Kidney epithelial cell (primary cell): Measurements from ENCODE around the gene CNBP. TPM values are rescaled to one million over a fixed set of nuclear protein-coding genes. Genes with fewer than 3 reads are reported as not detected.
A peak's percentile ranks its signal among the peaks of the same experiment; 100 is the strongest.

Experiments used
- DNase-seq: peaks from one replicate; pipeline ENCODE4 v3.0.0-alpha.2; 2010; ENCODE audit warnings: low read depth
- H3K27me3 ChIP-seq: 2 replicates; pipeline ENCODE4 v1.6.0; 2011; ENCODE audit warnings: low read length; ENCODE audit not compliant: control insufficient read depth, insufficient read depth
- H3K36me3 ChIP-seq: 2 replicates; pipeline ENCODE4 v1.5.1; 2011; ENCODE audit warnings: low read length; ENCODE audit not compliant: control insufficient read depth, insufficient read depth
- H3K4me3 ChIP-seq: 2 replicates; pipeline ENCODE4 v1.5.1; 2011; ENCODE audit warnings: low read depth, mild to moderate bottlenecking, control low read depth, low read length
- total RNA-seq: library from RNA; depleted of rRNA; stranded (reverse); fragments of >200 nt; gene quantifications from 2 replicates; pipeline ENCODE4 v1.2.3, GENCODE V29; 2015
- TF ChIP-seq, protein P1 (sequence below): IDR thresholded peaks from 2 replicates; pipeline ENCODE4 v1.5.1; 2011; ENCODE audit warnings: mild to moderate bottlenecking, moderate library complexity, low read length, control low read depth, inconsistent platforms; ENCODE audit not compliant: insufficient read depth, poor library complexity, severe bottlenecking

Gene CNBP
- total RNA-seq, 1 donor from 2014 or later: 271 TPM

DNA sequence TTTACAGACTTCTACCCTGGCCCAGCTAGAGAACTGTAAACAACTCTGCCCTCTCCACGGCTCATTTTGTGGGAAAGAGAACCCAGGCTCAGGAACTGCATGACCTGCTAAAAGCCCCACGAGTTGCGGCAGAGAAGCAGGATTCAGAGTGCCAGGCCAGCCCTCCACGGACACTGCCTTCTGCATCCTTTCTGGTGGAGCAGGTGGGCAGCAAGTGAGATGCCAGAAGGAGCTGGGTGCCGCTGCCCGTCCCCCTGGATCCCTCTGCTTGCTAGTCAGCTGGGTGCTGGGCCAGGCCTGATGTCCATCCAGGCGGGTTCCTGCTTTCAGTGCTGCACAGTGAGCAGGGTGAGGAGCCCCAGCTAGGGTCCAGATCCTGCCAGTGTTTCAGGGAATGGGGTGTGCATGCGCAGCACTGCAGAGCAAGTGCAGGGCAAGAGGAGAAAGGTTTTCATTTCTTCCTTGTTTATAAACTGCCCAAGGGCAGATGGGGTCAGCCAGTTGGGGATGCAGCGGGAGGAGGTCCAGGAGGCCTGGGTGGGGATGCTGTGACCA is 56.9 kb downstream of the CNBP start:
- TF ChIP-seq, protein P1, sequence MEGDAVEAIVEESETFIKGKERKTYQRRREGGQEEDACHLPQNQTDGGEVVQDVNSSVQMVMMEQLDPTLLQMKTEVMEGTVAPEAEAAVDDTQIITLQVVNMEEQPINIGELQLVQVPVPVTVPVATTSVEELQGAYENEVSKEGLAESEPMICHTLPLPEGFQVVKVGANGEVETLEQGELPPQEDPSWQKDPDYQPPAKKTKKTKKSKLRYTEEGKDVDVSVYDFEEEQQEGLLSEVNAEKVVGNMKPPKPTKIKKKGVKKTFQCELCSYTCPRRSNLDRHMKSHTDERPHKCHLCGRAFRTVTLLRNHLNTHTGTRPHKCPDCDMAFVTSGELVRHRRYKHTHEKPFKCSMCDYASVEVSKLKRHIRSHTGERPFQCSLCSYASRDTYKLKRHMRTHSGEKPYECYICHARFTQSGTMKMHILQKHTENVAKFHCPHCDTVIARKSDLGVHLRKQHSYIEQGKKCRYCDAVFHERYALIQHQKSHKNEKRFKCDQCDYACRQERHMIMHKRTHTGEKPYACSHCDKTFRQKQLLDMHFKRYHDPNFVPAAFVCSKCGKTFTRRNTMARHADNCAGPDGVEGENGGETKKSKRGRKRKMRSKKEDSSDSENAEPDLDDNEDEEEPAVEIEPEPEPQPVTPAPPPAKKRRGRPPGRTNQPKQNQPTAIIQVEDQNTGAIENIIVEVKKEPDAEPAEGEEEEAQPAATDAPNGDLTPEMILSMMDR: no peak
- H3K27me3 ChIP-seq: no peaks in the 10 kb centered on the region
- no peak for DNase-seq
- no peaks in the 10 kb centered on the region for H3K36me3 ChIP-seq
- H3K4me3 ChIP-seq: no peak overlapping the region

DNA sequence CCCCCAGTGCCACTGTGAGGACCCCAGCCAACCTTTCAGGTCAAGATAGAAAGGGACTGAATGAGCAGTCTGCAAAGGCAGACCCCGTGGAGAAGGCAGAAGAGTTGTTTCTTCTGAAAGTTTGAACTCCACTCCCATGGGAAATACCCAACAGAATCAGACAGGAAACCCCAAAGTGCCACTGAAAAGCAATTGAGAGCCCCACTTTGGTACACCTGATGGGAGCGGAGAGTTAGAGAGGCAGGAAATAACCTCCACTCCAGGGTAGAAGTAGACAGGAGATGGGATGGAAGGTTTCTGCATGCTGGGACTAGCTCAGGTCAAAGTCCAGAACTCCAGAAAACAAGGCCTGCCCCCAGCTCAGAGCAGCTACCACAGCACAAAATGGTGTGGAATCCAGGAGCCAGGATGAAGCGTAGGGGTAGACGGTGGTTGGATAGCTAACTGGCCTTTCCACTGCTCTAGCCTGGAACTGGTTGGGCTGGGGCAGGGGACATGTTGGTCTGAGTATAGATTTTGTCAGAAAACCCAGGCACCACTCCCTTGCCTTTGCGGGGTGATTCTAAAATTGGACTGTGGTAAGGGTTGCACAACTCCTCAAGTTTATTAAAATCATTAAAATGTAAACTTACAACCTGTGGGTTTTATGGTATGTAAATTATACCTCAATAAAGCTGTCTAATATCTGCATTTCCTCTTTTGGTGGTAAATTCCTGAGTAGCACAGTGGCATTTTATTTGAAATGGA is 60.2 kb downstream of the CNBP start:
- Histone ChIP-seq H3K27me3 (no peaks in the 10 kb centered on the region), H3K36me3 (no peaks in the 10 kb centered on the region), H3K4me3 (no peak overlapping the region)
- TF ChIP-seq, protein P1: no peak
- DNase-seq: no peak

DNA sequence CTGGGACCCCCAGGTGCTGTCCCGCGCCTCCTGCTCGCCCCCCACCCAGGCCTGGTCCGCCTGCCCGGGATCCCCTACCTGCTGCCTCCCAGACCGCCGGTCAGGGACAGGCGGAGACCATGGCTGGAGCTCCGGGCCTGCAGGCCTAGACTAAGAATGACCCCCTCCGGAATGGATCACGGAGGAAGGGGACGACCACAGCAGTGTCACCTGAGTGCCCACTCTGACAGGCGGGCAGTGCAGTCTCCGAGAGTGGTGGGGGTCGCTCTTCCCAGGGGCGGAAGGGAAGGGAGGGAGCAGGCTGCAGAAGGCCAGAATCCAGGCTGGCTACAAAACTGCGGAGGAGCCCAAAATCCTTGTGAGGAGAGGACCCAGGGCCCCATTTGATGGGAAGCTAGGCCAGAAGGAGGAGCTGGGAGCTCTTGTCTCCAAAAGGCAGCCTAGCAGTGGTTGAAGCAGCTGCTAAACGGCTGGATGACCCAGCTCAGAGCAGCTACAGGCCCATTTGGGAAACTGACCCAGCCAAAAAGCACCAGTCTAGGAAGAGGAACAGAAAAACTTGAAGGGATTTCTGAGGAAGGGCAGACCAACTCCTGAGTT is 61.2 kb downstream of the CNBP start:
- no peak for DNase-seq

DNA sequence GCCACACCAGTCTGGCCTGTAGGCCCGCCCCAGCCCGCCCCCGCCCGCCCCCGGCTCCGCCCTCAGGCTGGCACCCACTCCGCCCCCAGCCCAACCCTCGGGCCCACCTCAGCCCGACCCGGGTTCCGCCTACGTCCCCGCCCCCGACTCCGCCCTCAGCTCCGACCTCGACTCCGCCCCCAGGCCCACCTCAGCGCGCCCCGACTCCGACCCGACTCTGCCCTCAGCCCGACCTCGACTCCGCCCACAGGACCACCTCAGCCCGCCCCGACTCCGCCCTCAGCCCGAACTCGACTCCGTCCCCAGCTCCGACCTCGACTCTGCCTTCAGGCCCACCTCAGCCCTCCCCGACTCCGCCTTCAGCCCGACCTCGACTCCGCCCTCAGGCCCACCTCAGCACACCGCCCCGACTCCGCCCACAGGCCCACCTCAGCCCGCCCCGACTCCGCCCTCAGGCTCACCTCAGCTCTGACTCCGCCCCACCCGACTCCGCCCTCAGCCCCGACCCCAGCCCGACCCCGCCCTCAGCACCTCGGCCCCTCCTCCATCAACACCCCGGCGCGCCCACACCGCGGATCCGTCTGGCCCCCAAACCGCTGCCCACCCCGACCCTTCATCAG is 61.8 kb downstream of the CNBP start, which contains the start of gene RAB43:
TSS of gene RAB43 (minus strand) at position 13 of the 620 bp plus-strand sequence. CDS start 315 bp downstream, outside the sequence.
- Histone ChIP-seq H3K27me3 (no peaks in the 10 kb centered on the region), H3K36me3 (no peaks in the 10 kb centered on the region), H3K4me3 (peak within 1 kb of the TSS; percentile 51)
- DNase-seq: peak; percentile 47
- TF ChIP-seq, protein P1: no peak

More for the DNA sequence above, 61.2 kb downstream of the CNBP start:
- Histone ChIP-seq H3K27me3 (no peaks in the 10 kb centered on the region), H3K36me3 (no peaks in the 10 kb centered on the region), H3K4me3 (peak overlapping the region; percentile 51)
- TF ChIP-seq, protein P1: no peak

DNA sequence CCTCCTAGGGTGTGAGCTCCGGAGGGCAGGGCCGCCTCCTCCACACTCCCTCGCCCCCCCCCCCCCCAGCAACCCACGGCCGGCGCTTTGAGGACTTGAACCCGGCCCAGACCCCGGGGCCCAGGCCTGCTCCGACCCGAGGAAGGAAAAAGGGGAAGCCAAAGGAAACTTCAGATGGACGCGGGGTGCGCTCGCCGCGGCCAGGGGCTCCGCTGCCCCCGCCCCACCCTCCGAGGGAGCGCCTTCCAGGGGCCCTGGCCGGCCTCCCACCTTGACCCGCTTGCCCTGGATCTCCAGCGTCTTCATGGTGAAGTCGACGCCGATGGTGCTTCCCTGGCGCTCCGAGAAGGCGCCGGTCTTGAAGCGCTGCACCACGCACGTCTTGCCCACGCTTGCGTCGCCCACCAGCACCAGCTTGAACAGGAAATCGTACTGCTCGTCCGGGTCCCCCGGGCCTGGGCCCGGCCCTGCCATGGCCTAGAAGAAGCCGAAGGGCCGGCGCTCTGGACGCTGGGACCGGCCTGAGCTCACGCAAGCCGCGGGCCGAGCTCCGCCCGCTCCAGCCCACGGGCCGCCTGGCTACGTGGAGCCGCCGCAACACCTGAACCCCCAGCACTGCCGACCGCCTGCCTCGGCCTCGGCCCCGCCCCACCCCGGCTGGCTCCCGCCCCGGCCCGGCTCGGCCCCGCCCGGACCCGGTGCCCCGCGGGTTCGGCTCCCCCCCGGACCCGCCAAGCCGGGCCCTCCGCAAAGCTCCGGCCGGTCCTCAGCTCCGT is 62.5 kb downstream of the CNBP start:
- DNase-seq: no peak

More for the DNA sequence above, 62.5 kb downstream of the CNBP start:
- H3K36me3 ChIP-seq: no peaks in the 10 kb centered on the region
- no peaks in the 10 kb centered on the region for H3K27me3 ChIP-seq
- TF ChIP-seq, protein P1: no peak
- H3K4me3 ChIP-seq: peak overlapping the region; percentile 51
